Glutamatergic neuron (in vitro differentiated cells): ENCODE data around the gene OR8J1. TPM values are rescaled to one million over a fixed set of nuclear protein-coding genes. Genes with fewer than 3 reads are reported as not detected.

Experiments
- DNase-seq: peaks from one replicate; pipeline ENCODE4 v3.0.0; 2022
- H3K27ac Mint-ChIP-seq: one replicate; pipeline ENCODE4 v1.8.0; 2020; ENCODE audit warnings: mild to moderate bottlenecking, mixed read lengths, inconsistent platforms; ENCODE audit not compliant: unreplicated experiment
- H3K27me3 Mint-ChIP-seq: one replicate; pipeline ENCODE4 v1.8.0; 2020; ENCODE audit warnings: mild to moderate bottlenecking, moderate library complexity, mixed read lengths, inconsistent platforms; ENCODE audit not compliant: unreplicated experiment
- H3K36me3 Mint-ChIP-seq: one replicate; pipeline ENCODE4 v1.8.0; 2020; ENCODE audit warnings: mild to moderate bottlenecking, mixed read lengths, inconsistent platforms; ENCODE audit not compliant: unreplicated experiment
- H3K4me1 Mint-ChIP-seq: one replicate; pipeline ENCODE4 v1.8.0; 2020; ENCODE audit warnings: mild to moderate bottlenecking, low read depth, mixed read lengths, inconsistent platforms; ENCODE audit not compliant: unreplicated experiment
- H3K4me3 Mint-ChIP-seq: one replicate; pipeline ENCODE4 v1.8.0; 2020; ENCODE audit warnings: mild to moderate bottlenecking, mixed read lengths, inconsistent platforms; ENCODE audit not compliant: unreplicated experiment
- H3K9me3 Mint-ChIP-seq: one replicate; pipeline ENCODE4 v1.8.0; 2020; ENCODE audit warnings: mild to moderate bottlenecking, moderate library complexity, mixed read lengths, inconsistent platforms; ENCODE audit not compliant: unreplicated experiment
- long read RNA-seq: library from polyadenylated mRNA; unstranded; transcript quantifications from one replicate; pipeline ENCODE4 v2.0.0, GENCODE V29; 2020; ENCODE audit not compliant: unreplicated experiment
- total RNA-seq: library from RNA; stranded (reverse); fragmentation: NEBNext Ultra II Directional; extraction: Animal tissue kit (Norgen Biotek cat#: 25700); gene quantifications from one replicate; pipeline ENCODE4 v1.2.1, GENCODE V29; 2021; ENCODE audit not compliant: unreplicated experiment
- TF ChIP-seq, protein P1 (sequence below): fragments of 200-600 bp; sonication (generic); IDR thresholded peaks from one replicate; pipeline ENCODE4 v1.5.0; 2021; ENCODE audit not compliant: partially characterized antibody, unreplicated experiment

OR8J1 gene, protein sequence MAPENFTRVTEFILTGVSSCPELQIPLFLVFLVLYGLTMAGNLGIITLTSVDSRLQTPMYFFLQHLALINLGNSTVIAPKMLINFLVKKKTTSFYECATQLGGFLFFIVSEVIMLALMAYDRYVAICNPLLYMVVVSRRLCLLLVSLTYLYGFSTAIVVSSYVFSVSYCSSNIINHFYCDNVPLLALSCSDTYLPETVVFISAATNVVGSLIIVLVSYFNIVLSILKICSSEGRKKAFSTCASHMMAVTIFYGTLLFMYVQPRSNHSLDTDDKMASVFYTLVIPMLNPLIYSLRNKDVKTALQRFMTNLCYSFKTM
- total RNA-seq = not detected
- long read RNA-seq = 0 reads

DNA sequence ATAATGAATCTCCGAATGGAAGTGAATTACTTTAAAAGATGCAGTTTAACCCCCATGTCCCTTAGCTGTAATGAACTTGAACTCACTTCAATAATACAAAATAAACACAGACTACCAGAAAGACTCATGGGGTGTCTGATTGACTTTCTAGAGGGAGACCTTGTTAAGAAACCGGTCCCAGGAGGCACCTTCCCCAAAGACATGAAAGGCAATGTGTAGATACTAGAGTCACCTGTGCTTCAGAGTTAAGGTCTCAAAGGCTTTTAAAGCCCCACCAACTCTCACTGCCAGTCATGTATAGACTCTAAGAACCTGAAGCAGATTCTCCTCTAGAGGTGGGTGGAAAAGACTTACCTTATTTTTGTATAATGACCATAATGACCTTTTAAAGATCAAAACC, at the start of gene OR8J1:
Gene OR8J1 (plus strand): TSS at position 301 of the 400 bp plus-strand sequence. CDS start 5,956 bp downstream, outside the sequence.
- Mint-ChIP-seq H3K27ac (no peak within 1 kb of the TSS), H3K27me3 (no peaks in the 10 kb centered on the region), H3K4me3 (no peak within 1 kb of the TSS), H3K4me1 (no peaks in the 10 kb centered on the region), H3K9me3 (no peaks in the 10 kb centered on the region), H3K36me3 (no peaks in the 10 kb centered on the region)
- TF ChIP-seq, protein P1, sequence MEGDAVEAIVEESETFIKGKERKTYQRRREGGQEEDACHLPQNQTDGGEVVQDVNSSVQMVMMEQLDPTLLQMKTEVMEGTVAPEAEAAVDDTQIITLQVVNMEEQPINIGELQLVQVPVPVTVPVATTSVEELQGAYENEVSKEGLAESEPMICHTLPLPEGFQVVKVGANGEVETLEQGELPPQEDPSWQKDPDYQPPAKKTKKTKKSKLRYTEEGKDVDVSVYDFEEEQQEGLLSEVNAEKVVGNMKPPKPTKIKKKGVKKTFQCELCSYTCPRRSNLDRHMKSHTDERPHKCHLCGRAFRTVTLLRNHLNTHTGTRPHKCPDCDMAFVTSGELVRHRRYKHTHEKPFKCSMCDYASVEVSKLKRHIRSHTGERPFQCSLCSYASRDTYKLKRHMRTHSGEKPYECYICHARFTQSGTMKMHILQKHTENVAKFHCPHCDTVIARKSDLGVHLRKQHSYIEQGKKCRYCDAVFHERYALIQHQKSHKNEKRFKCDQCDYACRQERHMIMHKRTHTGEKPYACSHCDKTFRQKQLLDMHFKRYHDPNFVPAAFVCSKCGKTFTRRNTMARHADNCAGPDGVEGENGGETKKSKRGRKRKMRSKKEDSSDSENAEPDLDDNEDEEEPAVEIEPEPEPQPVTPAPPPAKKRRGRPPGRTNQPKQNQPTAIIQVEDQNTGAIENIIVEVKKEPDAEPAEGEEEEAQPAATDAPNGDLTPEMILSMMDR = no peak
- no peak for DNase-seq

DNA sequence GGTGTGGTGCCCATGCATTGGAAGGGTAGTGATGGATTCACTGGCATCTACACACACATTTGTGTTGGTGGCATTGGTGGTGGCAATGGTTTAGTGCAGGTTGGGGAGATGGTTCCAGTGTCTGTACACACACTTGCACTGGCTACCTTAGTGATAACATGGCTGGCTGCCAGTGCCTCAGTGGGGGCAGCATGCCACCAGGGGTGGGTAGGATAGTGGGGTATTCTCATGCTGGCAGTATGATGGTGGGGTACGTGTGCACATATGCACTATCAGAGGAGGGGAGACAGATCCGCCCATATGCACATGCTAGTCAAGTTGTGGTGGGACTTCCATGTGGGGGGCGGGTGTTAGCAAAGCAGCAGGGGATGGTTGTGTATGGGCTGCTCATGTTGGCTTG, 46.3 kb upstream of the OR8J1 start:
- no peaks in the 10 kb centered on the region for H3K4me1 Mint-ChIP-seq
- no peak overlapping the region for H3K4me3 Mint-ChIP-seq
- H3K27me3 Mint-ChIP-seq = no peaks in the 10 kb centered on the region
- TF ChIP-seq, protein P1 = no peak
- peaks cover 2% of the 10 kb centered on the region for H3K9me3 Mint-ChIP-seq
- no peak for DNase-seq
- H3K27ac Mint-ChIP-seq = no peak overlapping the region
- no peaks in the 10 kb centered on the region for H3K36me3 Mint-ChIP-seq

DNA sequence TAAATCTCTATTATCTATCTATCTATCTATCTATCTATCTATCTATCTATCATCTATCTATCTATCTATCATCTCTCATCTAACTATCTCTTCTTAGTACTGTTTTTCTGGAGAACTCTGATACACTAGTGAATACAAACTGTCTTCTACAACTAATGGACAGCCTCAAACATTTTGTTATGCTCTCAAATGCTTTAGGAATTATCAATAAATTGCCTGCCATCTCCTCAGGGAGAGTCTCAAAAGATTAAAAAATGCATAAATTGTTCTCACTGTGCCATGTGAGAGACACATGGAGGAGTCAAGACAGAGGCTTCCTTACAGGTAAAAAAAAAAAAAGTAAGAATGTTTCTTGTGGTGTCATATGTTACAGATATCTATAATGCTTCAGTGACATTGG, 39.2 kb upstream of the OR8J1 start, which contains the start of gene OR8K3:
Gene OR8K3 (plus strand): TSS at position 301 of the 400 bp plus-strand sequence. CDS start 3,163 bp downstream, outside the sequence.
- Mint-ChIP-seq H3K4me3 (no peak within 1 kb of the TSS), H3K27me3 (no peaks in the 10 kb centered on the region), H3K36me3 (no peaks in the 10 kb centered on the region), H3K27ac (no peak within 1 kb of the TSS), H3K4me1 (no peaks in the 10 kb centered on the region), H3K9me3 (no peaks in the 10 kb centered on the region)
- DNase-seq = no peak
- TF ChIP-seq, protein P1 = no peak

DNA sequence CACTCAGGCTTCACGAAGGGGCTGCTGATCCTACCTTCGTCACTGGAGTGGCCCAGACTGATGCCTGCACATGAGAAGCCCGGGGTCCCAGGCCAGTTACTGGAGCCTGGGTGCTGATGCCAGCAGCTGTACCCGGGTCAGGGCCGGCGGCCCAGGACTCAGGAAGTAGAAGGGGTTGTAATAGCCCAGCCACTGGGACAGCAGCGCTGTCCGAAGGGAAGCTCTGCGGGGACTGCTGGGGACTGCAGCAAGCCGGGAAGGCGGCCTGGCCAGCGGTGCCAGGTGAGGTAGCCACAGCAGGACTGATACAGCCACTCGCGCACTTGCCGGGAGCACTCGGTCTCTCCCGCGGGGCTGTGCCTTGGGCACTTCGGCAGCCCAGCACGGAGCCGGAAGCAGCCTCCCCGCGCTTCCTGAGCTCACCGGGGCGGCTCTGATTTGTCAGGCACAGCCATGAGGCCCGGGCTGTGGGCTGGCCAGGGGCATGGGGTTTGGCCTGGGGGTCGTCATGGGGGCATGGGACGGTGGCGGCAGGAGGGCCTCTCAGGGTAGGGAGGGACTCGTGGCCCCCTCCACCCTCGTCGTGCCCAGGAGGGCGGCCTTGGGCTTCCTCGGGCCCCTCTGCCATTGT, 22.1 kb upstream of the OR8J1 start:
- TF ChIP-seq, protein P1 = no peak
- Mint-ChIP-seq H3K4me1 (no peaks in the 10 kb centered on the region), H3K27ac (no peak overlapping the region), H3K4me3 (no peak overlapping the region), H3K36me3 (no peaks in the 10 kb centered on the region), H3K27me3 (no peaks in the 10 kb centered on the region), H3K9me3 (peaks cover 6% of the 10 kb centered on the region)
- DNase-seq = no peak

DNA sequence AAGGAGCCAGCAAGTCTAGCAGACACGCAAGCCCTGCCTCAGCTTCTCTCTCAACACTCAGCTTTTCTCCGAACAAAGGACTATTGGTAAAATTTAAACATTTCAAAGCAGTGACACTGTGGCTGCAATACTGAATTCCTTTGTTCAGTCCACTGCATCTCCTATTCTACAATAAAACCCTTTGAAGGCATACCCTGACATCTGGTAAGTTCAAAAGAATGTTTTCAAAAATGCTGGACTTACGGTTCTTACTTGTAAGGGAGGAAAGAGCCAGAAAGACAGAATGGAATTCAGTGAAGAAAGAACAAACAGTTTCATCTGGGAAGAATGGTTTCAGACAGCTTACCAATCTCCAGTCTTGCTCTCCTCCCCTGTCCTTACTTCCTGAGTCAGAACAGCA, 20.9 kb upstream of the OR8J1 start:
- no peak for DNase-seq
- Mint-ChIP-seq H3K4me3 (no peak overlapping the region), H3K9me3 (peaks cover 6% of the 10 kb centered on the region), H3K27me3 (no peaks in the 10 kb centered on the region), H3K4me1 (no peaks in the 10 kb centered on the region), H3K36me3 (no peaks in the 10 kb centered on the region), H3K27ac (no peak overlapping the region)
- TF ChIP-seq, protein P1 = no peak
